GM19023 (cell line): Measurements from ENCODE around the gene GPR151.

Source experiments
- ATAC-seq: cut with Tn5 transposase; IDR thresholded peaks from one replicate; pipeline ENCODE4 v1.9.1; 2021; ENCODE audit warnings: mild to moderate bottlenecking, moderate library complexity; ENCODE audit not compliant: unreplicated experiment

The GPR151 gene

GRCh38 chr5:146521403-146522106, 5.6 kb upstream of the GPR151 start:
- no peak for ATAC-seq

GRCh38 chr5:146520731-146521130, 4.7 kb upstream of the GPR151 start:
- no peak for ATAC-seq

GRCh38 chr5:146519554-146519953, 3.6 kb upstream of the GPR151 start:
- ATAC-seq, result no peak

GRCh38 chr5:146515473-146516150, 378 bp downstream of the GPR151 start:
- no peak for ATAC-seq

- ATAC-seq, result no peak
Measured at GRCh38 chr5:146514575-146514974, 1.4 kb downstream of the GPR151 start.

GRCh38 chr5:146513462-146513861, 2.5 kb downstream of the GPR151 start:
- no peak for ATAC-seq

- ATAC-seq, result no peak
Measured at GRCh38 chr5:146510559-146511125, 5.3 kb downstream of the GPR151 start.

GRCh38 chr5:146507428-146507827, 8.6 kb downstream of the GPR151 start:
- no peak for ATAC-seq

- ATAC-seq, result no peak
Measured at GRCh38 chr5:146499680-146500079, 16.3 kb downstream of the GPR151 start.

- ATAC-seq, result no peak
Measured at GRCh38 chr5:146494656-146495055, 21.3 kb downstream of the GPR151 start.

- ATAC-seq, result no peak
Measured at GRCh38 chr5:146490089-146490843, 25.7 kb downstream of the GPR151 start.

GRCh38 chr5:146484714-146485391, 31.1 kb downstream of the GPR151 start:
- no peak for ATAC-seq

GRCh38 chr5:146482775-146483174, 33.2 kb downstream of the GPR151 start:
- no peak for ATAC-seq

GRCh38 chr5:146475906-146476305, 40.1 kb downstream of the GPR151 start:
- no peak for ATAC-seq

- no peak for ATAC-seq
Measured at GRCh38 chr5:146475190-146475780, 40.7 kb downstream of the GPR151 start.

GRCh38 chr5:146474065-146474464, 41.9 kb downstream of the GPR151 start:
- ATAC-seq, result no peak

- no peak for ATAC-seq
Measured at GRCh38 chr5:146467760-146468159, 48.2 kb downstream of the GPR151 start.

- no peak for ATAC-seq
Measured at GRCh38 chr5:146466521-146467349, 49.3 kb downstream of the GPR151 start.

- no peak for ATAC-seq
Measured at GRCh38 chr5:146463446-146463845, 52.5 kb downstream of the GPR151 start.
